BLaER1 treated with 17β-estradiol and CSF1 and Interleukin-3, amounts not matched to agents 10 nM and 100 nM (cell line): ENCODE data around the gene FARP1.

Experiments
- H3K27ac ChIP-seq, 11 experiments: shearing (Covaris generic); formaldehyde crosslinking; 2 replicates each; pipeline ENCODE4 v1.8.1; 2022
- H3K27me3 ChIP-seq, 11 experiments: shearing (Covaris generic); formaldehyde crosslinking; 2 replicates each; pipeline ENCODE4 v1.8.1; 2022
- H3K36me3 ChIP-seq, 11 experiments: shearing (Covaris generic); formaldehyde crosslinking; 2 replicates each; pipeline ENCODE4 v1.8.1; 2022
- H3K4me1 ChIP-seq, 10 experiments: shearing (Covaris generic); formaldehyde crosslinking; 2 replicates each; pipeline ENCODE4 v1.8.1; 2022
- H3K4me2 ChIP-seq, 11 experiments: shearing (Covaris generic); formaldehyde crosslinking; 2 replicates each; pipeline ENCODE4 v1.8.1; 2022
- H3K4me3 ChIP-seq, 10 experiments: shearing (Covaris generic); formaldehyde crosslinking; 2 replicates each; pipeline ENCODE4 v1.8.1; 2022
- H3K9ac ChIP-seq, 11 experiments: shearing (Covaris generic); formaldehyde crosslinking; 2 replicates each; pipeline ENCODE4 v1.8.1; 2022
- H3K9me3 ChIP-seq, 11 experiments: shearing (Covaris generic); formaldehyde crosslinking; replicated peaks in 1 of 11; 2 replicates each; pipeline ENCODE4 v1.8.1; 2022
- H4K20me1 ChIP-seq, 11 experiments: shearing (Covaris generic); formaldehyde crosslinking; 2 replicates each; pipeline ENCODE4 v1.8.1; 2022
- Cebpa-rat ChIP-seq, 11 experiments: shearing (Covaris generic); IDR thresholded peaks; 2 replicates each; pipeline ENCODE4 v1.8.1; 2022

FARP1 gene

DNA sequence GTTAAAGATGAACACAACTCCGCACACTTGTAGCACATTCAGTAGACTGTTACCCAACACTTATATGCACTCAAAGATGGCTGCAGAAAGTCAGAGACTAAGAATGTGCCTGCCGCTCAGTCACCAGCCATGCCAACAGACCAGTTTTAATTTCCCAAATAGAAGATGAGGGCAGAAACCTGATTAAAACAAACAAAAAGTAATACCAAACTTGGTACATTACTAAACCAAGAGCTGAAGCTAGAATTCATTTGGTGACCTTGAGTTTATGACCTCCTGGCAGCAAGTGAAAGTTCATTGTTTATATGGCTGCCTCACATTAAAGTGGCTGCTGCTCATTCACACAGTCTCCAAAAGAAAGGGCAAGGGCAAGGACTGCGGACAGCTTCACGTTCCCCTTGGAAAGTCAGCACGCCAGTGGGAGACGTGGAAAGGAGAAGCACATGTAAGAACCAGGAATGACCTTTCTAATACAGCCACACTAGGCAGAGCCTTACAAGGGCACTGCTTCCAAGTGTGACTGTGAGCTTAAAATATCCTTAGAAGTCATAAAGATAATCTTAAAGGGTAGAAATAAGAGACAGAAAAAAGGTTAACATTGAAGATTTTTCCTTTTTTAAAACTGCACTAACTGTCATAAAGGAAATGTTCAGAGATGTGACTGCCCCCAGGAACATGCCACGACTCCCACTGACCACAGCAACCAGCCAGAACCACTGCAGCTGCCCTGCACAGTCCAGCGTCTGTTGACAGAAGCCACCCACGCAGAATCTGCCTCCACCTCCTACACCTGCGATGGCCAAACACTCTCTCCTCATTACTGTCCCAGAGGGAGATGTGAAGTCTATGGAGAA lies 360.5 kb downstream of the FARP1 start:
- no peak overlapping the region; a peak in 1 of 22 replicates for H3K27ac ChIP-seq
- H3K4me2 ChIP-seq: peak overlapping the region; percentile 8 to 80 (median 40); a peak in 17 of 22 replicates
- TF ChIP-seq Cebpa-rat (IDR thresholded peaks at IDR 0.05): no peak
- H3K9me3 ChIP-seq: no peaks in the 10 kb centered on the region
- peaks cover 24 to 95% (median 76%) of the 10 kb centered on the region in 11 experiments for H3K36me3 ChIP-seq
- H3K27me3 ChIP-seq: no peaks in the 10 kb centered on the region
- no peak overlapping the region for H3K9ac ChIP-seq
- H3K4me1 ChIP-seq: peaks cover 41 to 76% (median 57%) of the 10 kb centered on the region in 10 experiments
- H4K20me1 ChIP-seq: peaks cover 83 to 100% (median 97%) of the 10 kb centered on the region in 11 experiments
- H3K4me3 ChIP-seq: no peak overlapping the region

DNA sequence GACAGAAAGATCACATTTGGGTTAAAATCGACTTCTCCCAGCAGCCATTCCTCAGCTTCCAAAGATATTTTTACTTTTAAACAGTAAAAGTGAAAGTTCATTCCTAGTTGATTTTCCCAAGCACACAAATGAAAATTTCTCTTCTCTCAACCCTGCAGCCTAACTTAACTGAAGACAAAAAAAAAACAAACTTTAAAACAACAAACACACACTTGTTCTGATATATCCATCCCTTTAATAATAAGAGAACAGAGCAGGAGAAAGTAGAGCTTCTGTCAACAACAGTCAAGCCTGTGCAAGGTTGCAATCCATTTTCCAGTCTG lies 361.1 kb downstream of the FARP1 start:
- H3K4me1 ChIP-seq: peaks cover 44 to 76% (median 60%) of the 10 kb centered on the region in 10 experiments
- no peak overlapping the region for H3K4me3 ChIP-seq
- H3K9me3 ChIP-seq: no peaks in the 10 kb centered on the region
- H3K4me2 ChIP-seq: peak overlapping the region; percentile 8 to 80 (median 40); a peak in 20 of 22 replicates
- no peak for TF ChIP-seq Cebpa-rat (IDR thresholded peaks at IDR 0.05)
- H3K27ac ChIP-seq: no peak overlapping the region
- H3K9ac ChIP-seq: 0 out of 22 replicates have a peak overlapping the region, but pooled peaks of 1 of the 11 experiments have one; percentile 6
- H3K36me3 ChIP-seq: peaks cover 18 to 94% (median 75%) of the 10 kb centered on the region in 11 experiments
- no peaks in the 10 kb centered on the region for H3K27me3 ChIP-seq
- H4K20me1 ChIP-seq: peaks cover 77 to 100% (median 98%) of the 10 kb centered on the region in 11 experiments

DNA sequence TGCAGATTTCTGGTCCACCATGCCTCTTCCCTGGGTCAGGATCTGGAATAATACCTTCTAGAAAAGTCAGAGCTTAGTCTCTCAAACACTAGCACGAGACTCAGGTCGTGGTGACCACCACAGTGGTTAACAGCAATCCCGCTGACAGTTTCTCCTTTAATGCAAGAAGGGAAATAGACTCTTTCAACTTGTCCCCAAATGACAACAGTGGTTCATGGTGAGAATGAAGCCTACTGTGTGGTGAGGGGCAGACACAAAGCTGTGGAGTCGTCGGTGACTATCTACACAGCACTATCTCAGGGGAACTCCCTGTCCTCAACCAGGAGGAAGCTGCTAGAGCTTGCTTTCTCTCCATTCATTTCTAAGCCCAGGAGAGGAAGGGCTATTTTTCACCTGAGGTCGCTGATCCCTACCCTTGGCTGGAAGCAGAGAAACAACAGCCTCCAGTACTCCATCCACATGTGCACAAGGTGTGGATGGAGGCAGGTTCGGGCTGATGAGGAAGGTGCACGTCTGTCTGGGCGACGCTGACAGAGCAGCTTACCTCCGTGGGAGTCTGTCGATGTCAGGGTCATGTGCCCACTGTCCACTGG lies 361.6 kb downstream of the FARP1 start:
- Histone ChIP-seq H4K20me1 (peaks cover 72 to 100% (median 98%) of the 10 kb centered on the region in 11 experiments), H3K4me2 (peak overlapping the region; percentile 8 to 80 (median 41)), H3K9me3 (no peaks in the 10 kb centered on the region), H3K4me3 (no peak overlapping the region), H3K9ac (0 out of 22 replicates have a peak overlapping the region, but pooled peaks of 1 of the 11 experiments have one; percentile 6), H3K27me3 (no peaks in the 10 kb centered on the region), H3K4me1 (peaks cover 49 to 77% (median 64%) of the 10 kb centered on the region in 10 experiments), H3K27ac (no peak overlapping the region), H3K36me3 (peaks cover 13 to 89% (median 70%) of the 10 kb centered on the region in 11 experiments)
- no peak for TF ChIP-seq Cebpa-rat (IDR thresholded peaks at IDR 0.05)
